ENCODE data around the gene USP6NL.

USP6NL gene

DNA sequence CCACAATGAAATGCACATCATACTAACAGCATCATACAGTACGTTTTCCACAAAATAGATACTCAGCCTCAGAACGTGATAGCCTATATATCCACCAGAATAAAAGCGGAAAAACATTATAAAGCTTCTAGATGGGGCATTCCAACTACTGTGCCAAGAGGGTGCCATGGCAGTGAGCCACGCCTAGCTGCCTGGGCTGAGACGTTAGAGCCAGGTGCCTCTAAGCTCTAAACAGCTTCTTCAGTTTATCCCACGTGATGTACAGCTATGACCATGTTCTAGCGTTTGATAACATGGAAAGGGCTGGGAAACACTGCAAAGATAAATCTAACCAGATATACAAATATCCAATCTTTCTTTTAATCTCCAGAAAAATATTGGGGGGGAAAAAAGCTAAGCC, 17.8 kb downstream of the USP6NL start:
- DNase-seq (ENCODE audit: low read depth): no peak

DNA sequence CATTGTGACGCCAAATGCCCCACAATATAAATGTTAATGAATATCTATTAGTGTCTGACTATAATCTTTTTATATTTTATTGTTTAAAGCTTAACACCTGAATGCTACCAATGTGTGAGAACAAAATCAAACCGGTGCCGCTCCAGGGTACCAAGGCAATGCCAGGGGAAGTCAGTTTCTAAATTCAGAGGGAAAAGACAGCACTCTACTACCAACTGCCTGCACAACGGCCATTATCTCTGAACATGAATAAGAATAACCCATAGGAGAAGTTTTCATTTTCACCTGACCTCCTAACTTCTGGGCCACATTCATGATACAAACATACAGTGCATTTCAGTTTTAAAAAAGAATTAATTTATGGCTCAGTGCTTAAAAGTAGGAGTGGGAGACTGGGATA, 21.7 kb downstream of the USP6NL start:
- no peak for DNase-seq (ENCODE audit: low read depth)

DNA sequence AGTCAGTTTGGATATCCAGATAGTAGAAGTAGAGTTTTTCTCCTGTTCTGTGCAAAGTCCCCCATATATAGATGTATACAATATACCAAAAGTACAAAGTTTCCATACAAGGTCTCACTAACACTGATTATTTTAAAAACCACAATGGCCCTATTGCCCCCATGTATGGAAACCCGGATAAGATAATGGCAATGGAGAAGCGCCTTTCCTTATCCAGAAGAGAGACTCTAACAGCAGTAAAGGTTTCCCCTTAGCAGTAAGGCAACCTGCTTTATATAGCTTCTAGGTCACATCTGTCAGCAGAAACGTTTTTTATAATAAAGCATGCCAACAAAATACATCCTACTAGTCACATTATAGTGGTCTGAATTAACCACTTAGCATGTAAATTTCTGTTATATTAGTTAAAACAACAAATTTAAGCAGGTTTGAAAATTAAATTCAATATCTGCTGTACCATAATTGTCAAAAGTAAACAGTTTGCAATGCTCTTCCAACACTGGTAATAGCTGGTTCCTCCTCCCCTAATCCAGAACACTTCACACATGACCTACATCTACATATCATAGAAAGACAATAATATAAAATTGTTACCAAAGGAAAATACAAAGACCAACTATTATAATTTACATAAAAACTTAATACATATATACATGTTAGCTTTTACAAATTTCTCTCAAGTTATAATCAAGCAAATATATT, 22.4 kb downstream of the USP6NL start:
- DNase-seq (ENCODE audit: low read depth): no peak

DNA sequence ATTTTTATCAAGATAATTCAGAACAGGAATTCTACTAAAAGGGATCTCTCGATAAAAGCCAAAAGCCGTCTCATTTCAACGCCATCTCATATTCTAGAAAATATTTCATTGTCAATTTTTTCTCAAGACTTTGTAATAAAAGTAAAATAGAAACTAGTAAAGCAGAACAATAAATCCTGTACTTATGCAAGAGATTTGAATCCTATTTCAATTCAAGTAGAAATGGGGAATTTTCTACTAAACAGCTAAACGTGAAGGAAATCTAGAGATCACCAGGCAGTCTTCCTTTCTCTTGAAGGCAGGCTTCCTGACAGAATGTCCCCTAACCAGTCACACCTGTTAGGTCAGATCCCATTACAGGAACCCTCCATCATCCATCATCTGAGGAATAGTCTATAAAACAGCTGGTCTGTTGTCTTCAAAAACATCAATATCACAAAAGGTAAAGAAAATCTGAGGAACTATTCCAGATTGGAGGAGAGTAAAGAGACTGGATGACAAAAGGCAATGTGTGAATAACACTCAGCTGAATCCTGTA, 23.7 kb downstream of the USP6NL start:
- DNase-seq (ENCODE audit: low read depth): no peak

- DNase-seq (ENCODE audit: low read depth): no peak
Observed at GRCh38 chr10:11586170-11586569, 25.3 kb downstream of the USP6NL start.

- DNase-seq (ENCODE audit: low read depth): no peak
Observed at GRCh38 chr10:11581213-11581612, 30.2 kb downstream of the USP6NL start.

DNA sequence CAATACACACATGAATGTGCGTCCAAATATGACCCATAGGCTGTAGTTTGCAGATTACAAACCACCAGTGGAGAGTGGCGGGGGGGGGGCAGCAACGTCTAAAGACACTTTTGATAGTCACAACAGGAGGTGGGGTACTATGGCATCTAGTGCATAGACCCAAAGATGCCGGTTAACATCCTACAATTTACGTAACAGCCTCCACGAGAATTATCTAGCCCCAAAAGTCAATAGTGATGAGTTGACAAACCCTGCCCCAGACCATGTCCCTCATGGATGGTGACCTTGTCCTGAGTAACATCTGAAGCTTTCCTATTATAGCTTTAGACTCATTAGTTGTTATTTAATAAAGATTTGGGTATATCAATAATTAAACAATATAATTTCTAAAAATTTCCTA, 31.6 kb downstream of the USP6NL start:
- no peak for DNase-seq (ENCODE audit: low read depth)

DNA sequence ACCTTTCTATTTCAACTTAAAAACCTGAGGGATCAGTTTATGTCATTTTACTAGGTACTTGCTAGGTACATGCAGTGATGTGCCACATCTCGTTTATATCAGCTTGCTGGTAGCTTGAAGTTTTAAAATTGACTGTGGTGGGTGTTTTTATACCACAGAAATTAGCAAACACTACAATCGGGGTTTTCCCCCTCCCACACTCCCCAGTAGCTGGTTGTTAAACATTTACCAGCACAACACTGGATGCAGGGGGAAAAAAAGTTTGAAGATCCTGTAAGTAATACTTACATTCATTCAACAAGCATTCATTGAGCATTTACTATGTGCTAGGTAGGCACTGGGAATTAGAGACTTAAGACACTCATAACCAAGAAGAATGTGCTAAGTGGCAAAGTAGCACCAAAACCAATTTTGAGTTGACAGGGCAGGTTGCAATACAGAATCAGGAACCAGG, 32.6 kb downstream of the USP6NL start:
- peak; percentile 18 for DNase-seq (ENCODE audit: low read depth)

DNA sequence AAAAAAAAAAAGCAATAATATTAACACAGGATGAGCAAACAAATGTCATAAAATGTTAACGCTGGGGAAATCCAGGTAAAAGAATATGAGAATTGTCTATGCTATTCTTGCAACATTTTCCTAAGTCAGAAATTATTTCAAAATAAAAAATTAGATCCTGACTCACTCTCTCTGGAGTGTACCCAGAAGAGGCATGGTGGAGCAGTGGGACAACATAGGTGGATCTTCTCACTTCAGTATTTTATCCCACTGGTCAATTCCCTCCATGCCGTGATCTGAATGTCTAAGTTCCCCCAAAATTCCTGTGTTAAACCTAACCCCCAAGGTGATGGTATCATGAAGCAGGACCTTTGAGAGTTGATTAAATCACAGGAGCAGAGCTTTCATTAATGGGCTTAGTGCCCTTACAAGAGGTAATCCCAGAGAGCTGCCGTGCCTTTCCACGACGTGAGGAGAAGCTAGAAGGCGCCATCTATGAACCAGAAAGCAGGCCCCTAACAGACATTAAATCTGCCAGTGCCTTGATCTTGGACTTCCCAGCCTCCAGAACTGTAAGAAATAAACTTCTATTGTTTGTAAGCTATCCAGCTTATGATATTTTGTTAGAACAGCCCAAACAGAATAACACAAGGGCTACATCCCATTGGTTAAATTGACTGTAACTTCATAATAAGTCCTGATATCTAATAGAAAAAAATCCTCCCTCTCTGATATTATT, 35.2 kb downstream of the USP6NL start:
- no peak for DNase-seq (ENCODE audit: low read depth)

DNA sequence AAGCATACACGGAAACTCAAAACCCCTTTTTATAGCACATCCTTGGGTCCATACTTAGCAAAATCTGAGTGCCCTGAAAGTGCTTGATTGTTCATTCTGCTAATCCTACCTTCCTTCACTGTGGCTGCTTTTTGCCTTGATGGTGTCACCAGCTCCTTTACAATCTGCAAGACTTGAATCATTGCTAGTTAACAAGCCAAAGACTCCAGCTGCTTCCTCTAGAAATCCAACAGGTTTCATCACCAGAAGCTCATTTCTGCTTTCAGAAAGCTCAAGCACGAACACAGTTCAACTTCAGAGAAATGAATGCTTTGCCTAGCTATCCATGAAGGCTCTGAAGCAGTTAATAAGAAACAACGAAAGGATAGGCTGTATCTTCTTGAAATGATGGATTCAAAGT, 38.0 kb downstream of the USP6NL start:
- no peak for DNase-seq (ENCODE audit: low read depth)

DNA sequence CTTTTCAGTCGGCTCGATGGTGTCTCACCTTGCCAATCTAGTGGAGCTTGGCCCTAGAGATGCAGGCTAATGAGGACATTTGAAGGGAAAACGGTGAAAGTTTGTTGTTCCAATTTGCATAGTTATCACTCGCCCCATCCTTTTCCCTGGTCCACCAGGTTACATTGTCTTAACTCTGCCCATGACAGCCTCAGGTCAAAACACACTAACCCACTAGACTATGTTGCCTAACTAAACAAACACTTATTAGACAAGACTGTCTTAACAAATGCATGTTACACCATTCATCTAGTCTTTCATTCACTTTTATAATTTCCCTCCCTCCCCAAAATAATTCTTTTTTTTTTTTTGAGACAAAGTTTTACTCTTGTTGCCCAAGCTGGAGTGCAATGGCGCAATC, 40.7 kb downstream of the USP6NL start:
- DNase-seq (ENCODE audit: low read depth): no peak

GRCh38 chr10:11569471-11569870, 42.0 kb downstream of the USP6NL start:
- no peak for DNase-seq (ENCODE audit: low read depth)

GRCh38 chr10:11568578-11568977, 42.9 kb downstream of the USP6NL start:
- DNase-seq (ENCODE audit: low read depth): no peak

GRCh38 chr10:11564741-11565140, 46.7 kb downstream of the USP6NL start:
- no peak for DNase-seq (ENCODE audit: low read depth)

- no peak for DNase-seq (ENCODE audit: low read depth)
Observed at GRCh38 chr10:11563936-11564335, 47.5 kb downstream of the USP6NL start.

- DNase-seq (ENCODE audit: low read depth): no peak
Observed at GRCh38 chr10:11562888-11563287, 48.6 kb downstream of the USP6NL start.

DNA sequence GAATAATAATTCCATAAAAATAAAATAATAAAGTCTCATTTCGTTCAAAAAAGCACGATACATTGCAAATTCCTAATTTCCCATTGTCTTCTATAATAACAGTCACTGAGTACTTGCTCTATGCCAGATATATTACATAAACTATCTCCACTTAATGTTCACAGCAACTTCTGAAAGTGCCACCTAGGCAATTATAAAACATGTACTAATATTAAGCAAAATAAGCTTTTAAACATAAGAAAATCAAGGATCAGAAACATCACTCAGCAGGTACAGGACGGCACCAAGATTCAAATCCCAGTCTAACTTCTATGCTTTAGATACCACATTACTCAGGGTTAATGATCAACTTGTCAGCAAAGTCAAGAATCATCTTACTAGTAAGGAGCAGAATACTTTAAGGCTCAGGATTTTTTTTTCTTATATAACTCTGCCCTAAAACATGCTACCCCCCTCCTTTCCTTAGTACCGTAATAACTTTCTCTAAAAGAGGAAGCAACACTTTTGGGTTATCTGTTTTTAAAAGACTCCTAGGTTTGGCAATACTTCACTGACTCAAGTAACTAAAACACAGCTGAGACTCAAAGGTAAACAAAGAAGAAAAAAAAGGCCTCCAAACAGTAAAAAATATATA, 51.3 kb downstream of the USP6NL start:
- DNase-seq (ENCODE audit: low read depth): no peak

DNA sequence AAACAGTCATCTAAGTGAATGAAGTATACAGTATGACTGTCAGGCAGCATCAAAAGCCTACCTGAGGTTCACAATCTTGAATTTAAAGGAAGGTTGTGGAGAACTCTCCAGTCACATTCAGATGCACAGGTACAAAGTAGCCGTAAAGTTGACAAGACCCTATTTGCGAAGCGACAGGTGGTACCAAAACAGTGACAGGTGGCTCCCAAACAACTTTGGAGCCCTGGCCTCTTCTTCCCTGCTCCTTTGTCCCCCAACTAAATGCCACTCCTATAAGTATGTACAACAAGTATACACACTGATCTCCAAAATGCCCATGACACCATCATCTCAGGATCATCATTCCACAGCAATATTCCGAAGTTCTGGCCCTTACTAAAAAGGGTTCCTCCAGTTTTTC, 53.5 kb downstream of the USP6NL start:
- DNase-seq (ENCODE audit: low read depth): no peak

DNA sequence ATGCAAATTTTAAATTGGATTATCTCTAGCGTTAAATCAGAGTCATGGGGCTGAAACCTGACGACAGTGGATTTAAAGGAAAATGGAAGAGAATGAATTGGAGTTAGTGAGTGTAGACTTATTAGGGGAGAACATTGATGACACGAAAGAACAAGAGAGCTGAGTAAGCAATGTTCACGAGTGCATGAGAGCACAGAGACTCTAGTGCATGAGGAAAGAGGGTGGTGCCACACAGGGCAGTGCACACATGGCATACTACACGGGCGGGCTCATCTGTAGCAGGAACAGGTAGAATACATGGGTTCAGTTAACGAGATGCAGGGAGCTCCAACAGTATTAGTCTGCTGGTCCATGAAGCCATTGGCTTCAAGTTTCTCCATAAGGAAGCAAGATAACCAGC, 53.9 kb downstream of the USP6NL start:
- no peak for DNase-seq (ENCODE audit: low read depth)

DNA sequence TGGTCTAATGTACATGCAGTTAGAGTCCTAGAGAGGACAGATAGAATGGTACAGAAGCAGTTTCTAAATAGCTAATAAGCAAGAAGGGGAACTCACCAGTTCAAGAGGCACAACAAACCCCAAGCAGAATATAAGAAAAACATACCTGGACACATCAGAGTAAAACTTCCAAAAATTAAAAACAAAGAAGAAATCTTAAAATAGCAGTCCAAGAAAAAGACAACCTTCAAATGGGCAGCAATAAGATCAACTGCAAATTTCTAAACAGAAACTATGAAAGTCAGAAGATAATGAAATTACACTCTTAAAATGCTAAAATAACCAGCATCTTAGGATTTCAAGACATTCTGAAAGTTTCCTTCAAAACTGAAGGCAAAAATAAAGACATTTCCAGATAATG, 55.9 kb downstream of the USP6NL start:
- DNase-seq (ENCODE audit: low read depth): no peak

GRCh38 chr10:11553773-11554381, 57.6 kb downstream of the USP6NL start:
- DNase-seq (ENCODE audit: low read depth): no peak

DNA sequence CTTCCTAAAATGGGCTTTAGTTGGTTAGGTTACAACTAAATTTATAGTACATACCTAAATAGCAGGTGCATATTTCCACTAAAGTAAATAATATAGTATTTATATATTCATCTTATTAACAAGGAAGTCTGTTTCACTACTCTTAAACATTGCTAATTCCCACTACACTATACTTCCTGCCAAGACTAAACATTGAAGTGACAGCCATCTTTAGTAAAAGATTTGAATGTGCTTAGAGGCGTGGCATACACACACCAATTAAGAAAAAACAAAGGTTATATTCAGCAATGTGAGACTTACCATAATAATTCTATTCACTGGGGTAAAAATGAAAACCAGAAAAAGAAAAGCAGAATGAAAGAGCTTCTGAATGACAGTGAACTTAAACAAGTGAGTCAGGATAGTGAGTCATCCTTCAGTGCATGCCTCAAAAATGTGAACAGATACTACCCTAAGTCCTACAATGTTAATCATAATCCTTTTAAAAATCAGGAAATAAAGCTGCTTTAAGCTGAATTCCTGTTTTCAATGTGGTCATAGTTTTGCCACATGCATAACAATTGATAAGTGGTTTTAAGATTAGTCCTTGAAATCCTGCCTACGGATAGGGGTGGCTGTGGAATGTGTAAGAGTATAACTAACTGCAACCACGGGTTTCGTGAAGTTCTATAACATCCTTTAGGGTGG, 59.4 kb downstream of the USP6NL start:
- DNase-seq (ENCODE audit: low read depth): no peak

Measured in activated T-cell treated with anti-CD3 and anti-CD28 coated beads for 48 hours (primary cell).